GM19463 (cell line): Measurements from ENCODE around the gene USE1.

Experiments used
- ATAC-seq: cut with Tn5 transposase; IDR thresholded peaks from one replicate; pipeline ENCODE4 v1.9.1; 2021; ENCODE audit warnings: mild to moderate bottlenecking, moderate library complexity; ENCODE audit not compliant: unreplicated experiment

USE1 gene

DNA sequence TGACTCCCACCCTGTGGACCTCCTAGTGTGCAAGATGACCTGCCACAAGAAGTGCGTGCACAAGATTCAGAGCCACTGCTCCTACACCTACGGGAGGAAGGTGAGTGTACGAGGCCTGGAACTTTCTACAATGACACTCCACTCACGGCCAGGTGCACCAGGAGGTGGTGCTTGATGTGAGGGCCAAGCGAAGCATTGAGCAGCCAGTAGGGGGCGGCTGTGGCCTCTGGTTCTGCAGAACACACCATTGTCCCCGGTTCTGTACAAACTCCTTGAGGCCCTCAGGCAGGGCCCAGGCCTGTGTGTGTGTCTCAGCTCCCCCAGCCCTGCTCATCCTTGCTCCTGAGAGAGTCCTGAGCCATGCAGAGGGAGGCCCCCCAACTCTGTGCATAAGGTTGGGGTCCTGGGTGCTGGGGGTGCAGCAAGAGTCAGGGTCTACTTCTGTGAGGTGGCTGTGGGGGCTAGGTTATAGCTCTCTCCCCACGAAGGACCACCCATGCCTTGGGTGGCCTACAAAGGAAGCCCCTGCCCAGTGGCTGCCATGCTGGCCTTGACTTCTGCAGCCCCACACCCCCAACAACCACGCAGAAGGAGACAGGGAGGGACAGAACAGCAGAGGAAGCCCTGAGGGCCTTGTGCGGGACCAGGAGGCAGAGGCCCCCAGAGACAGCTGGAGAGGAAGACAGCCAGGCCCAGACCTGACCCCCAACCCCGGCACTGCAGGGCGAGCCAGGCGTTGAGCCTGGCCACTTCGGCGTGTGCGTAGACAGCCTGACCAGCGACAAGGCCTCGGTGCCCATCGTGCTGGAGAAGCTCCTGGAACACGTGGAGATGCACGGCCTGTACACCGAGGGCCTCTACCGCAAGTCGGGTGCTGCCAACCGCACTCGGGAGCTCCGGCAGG is 9.7 kb upstream of the USE1 start:
- no peak for ATAC-seq

GRCh38 chr19:17206736-17207581 is 8.2 kb upstream of the USE1 start:
- no peak for ATAC-seq

GRCh38 chr19:17209126-17210036 is 5.8 kb upstream of the USE1 start:
- ATAC-seq = no peak

DNA sequence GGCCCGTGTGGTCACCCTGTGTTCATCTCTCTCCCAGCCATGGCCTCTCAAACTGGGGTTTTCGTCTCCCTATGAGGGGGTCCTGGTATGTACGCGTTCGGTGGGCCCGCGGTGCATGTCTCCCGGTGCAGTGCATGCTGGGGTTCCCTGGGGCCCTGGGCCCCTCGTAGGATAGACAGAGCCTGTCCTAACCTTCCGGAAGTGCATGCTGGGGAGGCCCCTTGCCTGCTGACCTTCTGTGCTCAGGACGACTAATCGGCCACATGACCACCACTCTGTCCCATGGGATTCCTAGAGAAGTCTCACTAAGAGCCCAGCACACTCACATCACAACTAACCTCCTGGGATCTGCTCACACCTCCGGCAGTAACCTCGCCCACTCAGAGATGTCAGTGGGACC is 4.9 kb upstream of the USE1 start:
- ATAC-seq = no peak

DNA sequence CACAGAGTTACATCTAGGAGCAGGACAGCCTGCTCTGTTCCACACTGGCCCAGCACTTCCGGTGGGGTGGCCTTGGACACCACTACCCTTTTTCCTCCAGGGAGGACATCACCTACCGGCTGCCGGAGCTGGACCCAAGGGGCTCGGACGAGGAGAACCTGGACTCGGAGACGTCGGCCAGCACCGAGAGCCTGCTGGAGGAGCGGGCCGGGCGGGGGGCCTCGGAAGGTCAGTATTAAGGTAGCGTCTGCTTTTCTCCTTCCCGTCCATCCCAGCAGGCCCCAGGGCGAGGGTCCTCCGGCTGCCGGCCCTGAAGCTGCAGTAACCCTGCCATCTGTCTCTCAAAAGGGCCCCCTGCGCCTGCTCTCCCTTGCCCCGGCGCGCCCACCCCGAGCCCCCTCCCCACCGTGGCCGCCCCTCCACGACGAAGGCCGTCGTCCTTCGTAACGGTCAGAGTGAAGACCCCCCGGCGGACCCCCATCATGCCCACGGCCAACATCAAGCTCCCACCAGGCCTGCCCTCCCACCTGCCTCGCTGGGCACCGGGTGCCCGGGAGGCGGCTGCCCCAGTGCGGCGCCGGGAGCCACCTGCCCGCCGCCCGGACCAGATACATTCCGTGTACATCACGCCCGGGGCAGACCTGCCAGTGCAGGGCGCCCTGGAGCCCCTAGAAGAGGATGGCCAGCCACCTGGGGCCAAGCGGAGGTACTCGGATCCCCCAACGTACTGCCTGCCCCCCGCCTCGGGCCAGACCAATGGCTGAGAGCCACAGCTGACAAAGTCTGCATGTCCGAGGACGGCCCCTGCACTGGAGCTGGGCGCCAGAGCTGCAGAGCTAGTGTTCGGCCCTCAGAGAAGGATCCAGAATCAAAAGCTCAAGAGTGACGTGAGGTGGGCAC is 3.4 kb upstream of the USE1 start:
- ATAC-seq = no peak

GRCh38 chr19:17213334-17213733 is 1.8 kb upstream of the USE1 start:
- no peak for ATAC-seq

- no peak for ATAC-seq
Observed at GRCh38 chr19:17214508-17215126, 540 bp upstream of the USE1 start.

- ATAC-seq = no peak
Observed at GRCh38 chr19:17216058-17216670, 1.0 kb downstream of the USE1 start.

DNA sequence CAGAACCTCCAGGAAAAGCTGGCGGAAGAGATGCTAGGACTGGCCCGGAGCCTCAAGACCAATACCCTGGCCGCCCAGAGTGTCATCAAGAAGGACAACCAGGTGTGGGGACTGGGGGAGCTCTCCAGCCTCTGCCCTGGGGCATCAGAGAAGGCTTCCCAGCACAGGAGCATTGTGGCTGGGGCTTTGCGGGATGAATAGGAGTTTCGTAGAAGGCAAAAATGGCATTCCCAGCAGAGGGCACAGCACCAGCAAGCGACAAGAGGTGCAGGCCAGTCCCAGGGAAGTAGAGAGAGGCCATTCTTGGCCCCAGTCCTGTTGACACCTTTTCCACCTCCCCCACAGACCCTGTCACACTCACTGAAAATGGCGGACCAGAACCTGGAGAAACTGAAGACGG is 4.1 kb downstream of the USE1 start:
- ATAC-seq = no peak

DNA sequence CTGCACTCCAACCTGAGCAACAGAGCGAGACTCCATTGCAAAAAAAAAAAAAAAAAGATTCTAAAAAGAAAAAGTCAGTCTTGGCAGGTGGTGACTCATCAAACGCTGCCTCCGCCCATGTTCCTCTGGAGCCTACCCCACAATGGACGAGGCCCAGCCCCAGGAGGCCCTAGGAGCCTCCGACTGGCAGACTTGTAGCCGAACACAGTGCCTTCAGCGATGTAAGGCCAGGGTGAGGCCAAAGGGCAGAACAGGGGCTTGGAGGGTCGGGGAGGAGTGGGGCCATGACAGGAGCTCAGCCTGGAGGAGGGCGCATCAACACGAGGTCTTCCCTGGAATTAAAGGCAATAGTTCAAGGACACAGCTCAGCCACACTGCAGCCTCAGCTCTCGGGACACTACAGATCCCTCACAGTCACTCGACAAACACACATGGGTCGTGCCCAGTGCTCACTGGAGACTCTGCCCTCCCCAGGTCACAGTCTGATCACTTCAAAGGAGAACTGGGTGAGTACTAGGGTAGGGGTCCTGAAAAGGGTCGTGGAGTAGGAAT is 5.1 kb downstream of the USE1 start:
- no peak for ATAC-seq

DNA sequence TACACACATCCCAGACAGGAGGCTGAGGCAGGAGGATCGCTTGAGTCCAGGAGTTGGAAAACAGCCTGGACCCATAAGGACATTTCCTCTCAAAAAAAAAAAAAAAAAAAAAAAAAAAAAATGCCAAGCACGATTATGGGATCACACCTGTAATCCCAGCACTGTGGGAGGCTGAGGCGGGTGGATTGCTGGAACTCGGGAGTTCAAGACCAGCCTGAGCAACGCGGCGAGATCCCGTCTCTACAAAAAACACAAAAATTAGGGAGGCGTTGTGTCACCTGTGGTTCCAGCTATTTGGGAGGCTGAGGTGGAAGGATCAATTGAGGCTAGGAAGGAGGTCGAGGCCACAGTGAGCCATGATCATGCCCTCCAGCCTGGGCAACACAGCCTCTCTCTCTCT is 9.9 kb downstream of the USE1 start:
- ATAC-seq = no peak

DNA sequence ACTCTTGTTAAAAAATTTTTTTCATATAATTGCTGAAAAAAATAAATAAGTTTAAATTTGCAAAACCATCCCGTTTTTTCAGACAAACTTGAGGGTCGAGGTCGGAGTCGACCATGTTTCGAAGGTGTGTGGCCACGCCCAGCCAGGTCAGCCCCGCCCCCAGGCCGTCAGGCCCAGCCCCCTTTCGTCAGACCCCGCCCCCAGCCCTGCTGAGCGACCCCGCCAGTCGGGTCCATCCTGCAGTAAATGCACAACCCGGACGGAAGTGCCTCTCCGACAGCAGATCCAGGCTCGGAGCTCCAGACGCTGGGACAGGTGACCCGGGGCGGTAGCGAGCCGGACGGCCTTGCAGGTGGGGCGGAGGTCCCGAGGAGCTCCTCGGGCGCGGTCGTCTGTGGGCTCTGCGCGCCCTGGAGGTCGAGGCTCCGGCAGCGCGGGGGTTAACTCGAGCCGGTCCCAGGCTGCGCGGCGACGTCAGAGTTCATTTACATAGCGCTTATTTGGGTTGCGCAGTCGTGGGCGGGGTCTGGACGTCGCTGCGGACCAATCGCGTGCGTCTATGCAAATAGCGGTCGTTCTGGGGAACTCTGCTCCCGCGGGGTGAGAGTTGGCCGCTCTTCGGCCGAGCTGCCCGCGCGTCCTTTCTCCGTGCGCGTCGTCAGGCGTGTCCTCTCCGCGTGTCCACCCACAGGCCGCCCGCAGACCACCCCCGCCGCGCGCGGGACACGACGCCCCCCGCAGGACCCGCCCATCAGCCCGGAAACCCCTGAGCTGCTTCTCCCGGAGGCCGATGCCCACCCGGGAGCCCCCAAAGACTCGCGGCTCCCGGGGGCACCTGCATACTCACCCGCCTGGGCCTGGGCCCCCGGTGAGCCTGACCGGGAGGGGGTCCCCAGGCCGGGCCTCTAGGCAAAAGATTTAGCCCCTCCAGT is 11.1 kb downstream of the USE1 start, which contains the start of gene OCEL1:
TSS of gene OCEL1 (plus strand) at position 225 of the 932 bp plus-strand sequence. CDS start at position 247, 22 bp downstream.
- peak; percentile 93 for ATAC-seq

GRCh38 chr19:17227798-17228367 is 12.7 kb downstream of the USE1 start:
- no peak for ATAC-seq

- ATAC-seq = no peak
Observed at GRCh38 chr19:17229890-17230289, 14.7 kb downstream of the USE1 start.

GRCh38 chr19:17232258-17232657 is 17.1 kb downstream of the USE1 start:
- ATAC-seq = no peak

DNA sequence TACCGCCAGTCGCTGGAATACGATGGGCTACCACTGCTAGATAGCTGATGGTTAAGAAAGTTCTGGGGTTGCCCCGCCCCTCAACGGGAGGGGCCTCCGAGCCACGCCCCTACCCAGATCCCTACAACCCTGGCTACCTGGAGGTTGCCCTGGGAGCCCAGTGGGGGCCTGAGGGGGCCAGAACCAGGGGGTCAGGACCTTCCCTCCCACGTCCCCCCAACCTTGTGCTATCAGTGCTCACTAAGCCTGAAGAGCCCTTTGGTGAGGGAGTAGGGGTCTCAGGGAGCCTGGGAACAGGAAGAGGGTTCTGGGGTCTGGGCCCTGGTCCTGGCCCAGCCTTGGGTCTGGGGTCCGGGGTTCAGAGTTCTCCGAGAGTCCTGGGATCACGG is 19.7 kb downstream of the USE1 start:
- peak; percentile 27 for ATAC-seq

- ATAC-seq = peak; percentile 85
Observed at GRCh38 chr19:17235300-17235970, 20.3 kb downstream of the USE1 start.
